HCT116 (cell line): ENCODE measurements around the gene TCF12.

ENCODE experiments used
- CBX3 ChIP-seq: IDR thresholded peaks from 2 replicates; pipeline ENCODE4 v1.6.1; 2012; ENCODE audit warnings: low read depth
- CTCF ChIP-seq, 3 experiments: fragments of 200-600 bp in 1 of 3; sonication (generic) in 1 of 3; IDR thresholded peaks in 2 of 3; conservative IDR thresholded peaks in 1 of 3; 2 replicates each; pipeline ENCODE4 v1.5.1; 2012 to 2017; ENCODE audit warnings: low read depth in 2 of 3, low read length in 2 of 3, antibody characterized with exemption in 1 of 3, borderline replicate concordance in 1 of 3, control low read depth in 1 of 3, mild to moderate bottlenecking in 1 of 3, mixed read lengths in 1 of 3, mixed run types in 1 of 3, moderate library complexity in 1 of 3; ENCODE audit not compliant: insufficient read depth in 1 of 3
- EZH2 ChIP-seq: fragments of 200-600 bp; sonication (generic); IDR thresholded peaks from 2 replicates; pipeline ENCODE4 v1.6.1; 2017; ENCODE audit warnings: antibody characterized with exemption, mixed run types
- EZH2phosphoT487 ChIP-seq: fragments of 200-600 bp; IDR thresholded peaks from 2 replicates; pipeline ENCODE4 v1.6.1; 2018; ENCODE audit warnings: antibody characterized with exemption, borderline replicate concordance
- MAX ChIP-seq: IDR thresholded peaks from 2 replicates; pipeline ENCODE4 v1.6.1; 2012
- POLR2A ChIP-seq: IDR thresholded peaks from 2 replicates; pipeline ENCODE4 v1.7.0; 2011; ENCODE audit warnings: borderline replicate concordance; ENCODE audit not compliant: insufficient read depth, insufficient read length; ENCODE audit errors: extremely low read depth
- POLR2AphosphoS5 ChIP-seq: IDR thresholded peaks from 2 replicates; pipeline ENCODE4 v1.6.1; 2011; ENCODE audit warnings: mild to moderate bottlenecking, low read depth, low read length, moderate library complexity
- RAD21 ChIP-seq: IDR thresholded peaks from 2 replicates; pipeline ENCODE4 v1.6.1; 2012; ENCODE audit warnings: low read depth, mild to moderate bottlenecking
- SIN3A ChIP-seq: IDR thresholded peaks from 2 replicates; pipeline ENCODE4 v1.6.1; 2012; ENCODE audit warnings: low read depth
- SRF ChIP-seq: IDR thresholded peaks from 2 replicates; pipeline ENCODE4 v1.6.1; 2012; ENCODE audit warnings: low read depth
- YY1 ChIP-seq: IDR thresholded peaks from 2 replicates; pipeline ENCODE4 v1.6.1; 2011; ENCODE audit warnings: low read length, low read depth, moderate library complexity, mild to moderate bottlenecking; ENCODE audit not compliant: insufficient replicate concordance; ENCODE audit errors: extremely low read depth
- ZFX ChIP-seq: fragments of 450-650 bp; IDR thresholded peaks from 2 replicates; pipeline ENCODE4 v1.6.1; 2017
- TF ChIP-seq, protein P1 (sequence below): IDR thresholded peaks from 2 replicates; pipeline ENCODE4 v1.6.1; 2011; ENCODE audit warnings: mild to moderate bottlenecking, low read length, moderate library complexity; ENCODE audit not compliant: insufficient replicate concordance; ENCODE audit errors: extremely low read depth
- TF ChIP-seq, protein P2 (sequence below): IDR thresholded peaks from 2 replicates; pipeline ENCODE4 v1.6.1; 2012; ENCODE audit warnings: low read depth

DNA sequence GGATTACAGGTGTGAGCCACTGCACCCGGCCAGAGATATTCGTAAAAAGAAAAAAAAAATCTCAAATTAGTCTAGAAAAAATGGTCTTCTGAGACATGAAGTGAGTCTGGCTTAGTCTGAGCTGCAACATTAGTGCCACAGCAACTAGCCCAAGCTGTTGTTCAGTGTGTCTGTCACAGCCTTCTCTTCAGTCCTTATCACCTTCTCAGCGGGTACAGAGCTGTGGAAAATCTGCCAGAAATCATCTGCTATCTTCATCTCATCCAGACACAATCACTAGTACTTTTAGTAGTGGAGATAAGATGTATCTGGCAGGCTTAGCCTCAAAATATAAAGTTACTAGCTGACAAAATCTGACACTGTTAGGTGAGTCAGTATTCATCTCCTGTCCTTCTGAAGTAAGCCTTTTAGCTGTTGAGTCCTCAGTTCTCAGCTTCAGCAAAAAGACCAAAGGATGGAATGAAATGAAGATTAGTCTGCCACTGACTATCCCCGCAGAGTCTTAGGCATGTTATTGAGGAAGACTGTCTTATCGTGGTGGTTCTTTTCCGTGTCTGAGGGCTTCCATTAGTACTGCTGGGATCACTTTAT is 337.4 kb downstream of the TCF12 start:
- TF ChIP-seq CTCF (IDR thresholded peaks at IDR 0.05 in 2 of 3, conservative IDR thresholded peaks at IDR 0.05 in 1 of 3; ENCODE audit: borderline replicate concordance in 1 of 3, insufficient read depth in 1 of 3, low read depth in 2 of 3, low read length in 2 of 3) (no peak), POLR2A (no peak), POLR2AphosphoS5 (no peak), YY1 (no peak), MAX (no peak), SIN3A (no peak), EZH2phosphoT487 (no peak), RAD21 (no peak), SRF (no peak), ZFX (no peak), CBX3 (no peak), EZH2 (no peak)
- TF ChIP-seq, protein P1, sequence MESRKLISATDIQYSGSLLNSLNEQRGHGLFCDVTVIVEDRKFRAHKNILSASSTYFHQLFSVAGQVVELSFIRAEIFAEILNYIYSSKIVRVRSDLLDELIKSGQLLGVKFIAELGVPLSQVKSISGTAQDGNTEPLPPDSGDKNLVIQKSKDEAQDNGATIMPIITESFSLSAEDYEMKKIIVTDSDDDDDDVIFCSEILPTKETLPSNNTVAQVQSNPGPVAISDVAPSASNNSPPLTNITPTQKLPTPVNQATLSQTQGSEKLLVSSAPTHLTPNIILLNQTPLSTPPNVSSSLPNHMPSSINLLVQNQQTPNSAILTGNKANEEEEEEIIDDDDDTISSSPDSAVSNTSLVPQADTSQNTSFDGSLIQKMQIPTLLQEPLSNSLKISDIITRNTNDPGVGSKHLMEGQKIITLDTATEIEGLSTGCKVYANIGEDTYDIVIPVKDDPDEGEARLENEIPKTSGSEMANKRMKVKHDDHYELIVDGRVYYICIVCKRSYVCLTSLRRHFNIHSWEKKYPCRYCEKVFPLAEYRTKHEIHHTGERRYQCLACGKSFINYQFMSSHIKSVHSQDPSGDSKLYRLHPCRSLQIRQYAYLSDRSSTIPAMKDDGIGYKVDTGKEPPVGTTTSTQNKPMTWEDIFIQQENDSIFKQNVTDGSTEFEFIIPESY, result no peak
- TF ChIP-seq, protein P2, sequence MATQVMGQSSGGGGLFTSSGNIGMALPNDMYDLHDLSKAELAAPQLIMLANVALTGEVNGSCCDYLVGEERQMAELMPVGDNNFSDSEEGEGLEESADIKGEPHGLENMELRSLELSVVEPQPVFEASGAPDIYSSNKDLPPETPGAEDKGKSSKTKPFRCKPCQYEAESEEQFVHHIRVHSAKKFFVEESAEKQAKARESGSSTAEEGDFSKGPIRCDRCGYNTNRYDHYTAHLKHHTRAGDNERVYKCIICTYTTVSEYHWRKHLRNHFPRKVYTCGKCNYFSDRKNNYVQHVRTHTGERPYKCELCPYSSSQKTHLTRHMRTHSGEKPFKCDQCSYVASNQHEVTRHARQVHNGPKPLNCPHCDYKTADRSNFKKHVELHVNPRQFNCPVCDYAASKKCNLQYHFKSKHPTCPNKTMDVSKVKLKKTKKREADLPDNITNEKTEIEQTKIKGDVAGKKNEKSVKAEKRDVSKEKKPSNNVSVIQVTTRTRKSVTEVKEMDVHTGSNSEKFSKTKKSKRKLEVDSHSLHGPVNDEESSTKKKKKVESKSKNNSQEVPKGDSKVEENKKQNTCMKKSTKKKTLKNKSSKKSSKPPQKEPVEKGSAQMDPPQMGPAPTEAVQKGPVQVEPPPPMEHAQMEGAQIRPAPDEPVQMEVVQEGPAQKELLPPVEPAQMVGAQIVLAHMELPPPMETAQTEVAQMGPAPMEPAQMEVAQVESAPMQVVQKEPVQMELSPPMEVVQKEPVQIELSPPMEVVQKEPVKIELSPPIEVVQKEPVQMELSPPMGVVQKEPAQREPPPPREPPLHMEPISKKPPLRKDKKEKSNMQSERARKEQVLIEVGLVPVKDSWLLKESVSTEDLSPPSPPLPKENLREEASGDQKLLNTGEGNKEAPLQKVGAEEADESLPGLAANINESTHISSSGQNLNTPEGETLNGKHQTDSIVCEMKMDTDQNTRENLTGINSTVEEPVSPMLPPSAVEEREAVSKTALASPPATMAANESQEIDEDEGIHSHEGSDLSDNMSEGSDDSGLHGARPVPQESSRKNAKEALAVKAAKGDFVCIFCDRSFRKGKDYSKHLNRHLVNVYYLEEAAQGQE, result no peak
